HL-60/S4 (cell line): ENCODE measurements around the gene TTC9B.
"Not testable (repeated sequence)": the region's sequence is repeated elsewhere in the genome, so short reads cannot be mapped to it uniquely, and the experiment has no call there.

Experiments used
- in situ Hi-C: fragments of 300-500 bp; cut with MboI; formaldehyde crosslinking; loops from 2 replicates; pipeline ENCODE4 v1.14.3; 2022; ENCODE audit warnings: low sequenced_read_pairs

The TTC9B gene

DNA sequence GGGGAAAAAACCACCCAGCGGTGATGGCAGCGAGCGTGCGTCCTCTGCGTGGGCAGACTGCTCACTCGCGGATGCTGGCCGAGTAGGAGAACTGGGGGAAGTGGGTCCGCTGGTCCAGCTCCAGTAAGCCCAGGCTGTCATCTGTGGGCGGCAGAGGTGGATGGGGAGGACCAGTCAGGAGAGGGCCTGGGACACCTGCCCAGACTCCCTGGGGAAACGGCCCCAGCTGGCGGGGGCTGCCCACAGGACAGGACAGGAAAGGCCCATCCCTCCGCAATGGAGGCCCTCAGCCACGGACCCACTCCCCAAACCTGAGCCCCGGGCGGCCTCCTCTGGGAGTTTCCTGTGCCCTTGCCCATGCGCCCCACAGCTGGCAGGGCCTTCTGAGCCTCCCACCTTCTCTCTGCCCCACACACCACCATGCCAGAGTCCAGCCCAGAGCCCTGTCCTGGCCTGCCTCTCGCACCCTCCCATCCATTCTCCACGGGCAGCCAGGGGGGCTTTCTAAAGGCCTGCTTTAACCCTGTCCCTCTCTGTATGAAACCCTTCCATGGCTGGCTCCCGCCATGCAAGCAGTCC is 15.7 kb upstream of the TTC9B start:
- in situ Hi-C loops, result no loop called here

- in situ Hi-C loops, result no loop called here
Observed at GRCh38 chr19:40232949-40233810, 15.0 kb upstream of the TTC9B start.

GRCh38 chr19:40232479-40232878 is 14.3 kb upstream of the TTC9B start:
- in situ Hi-C loops, result no loop called here

DNA sequence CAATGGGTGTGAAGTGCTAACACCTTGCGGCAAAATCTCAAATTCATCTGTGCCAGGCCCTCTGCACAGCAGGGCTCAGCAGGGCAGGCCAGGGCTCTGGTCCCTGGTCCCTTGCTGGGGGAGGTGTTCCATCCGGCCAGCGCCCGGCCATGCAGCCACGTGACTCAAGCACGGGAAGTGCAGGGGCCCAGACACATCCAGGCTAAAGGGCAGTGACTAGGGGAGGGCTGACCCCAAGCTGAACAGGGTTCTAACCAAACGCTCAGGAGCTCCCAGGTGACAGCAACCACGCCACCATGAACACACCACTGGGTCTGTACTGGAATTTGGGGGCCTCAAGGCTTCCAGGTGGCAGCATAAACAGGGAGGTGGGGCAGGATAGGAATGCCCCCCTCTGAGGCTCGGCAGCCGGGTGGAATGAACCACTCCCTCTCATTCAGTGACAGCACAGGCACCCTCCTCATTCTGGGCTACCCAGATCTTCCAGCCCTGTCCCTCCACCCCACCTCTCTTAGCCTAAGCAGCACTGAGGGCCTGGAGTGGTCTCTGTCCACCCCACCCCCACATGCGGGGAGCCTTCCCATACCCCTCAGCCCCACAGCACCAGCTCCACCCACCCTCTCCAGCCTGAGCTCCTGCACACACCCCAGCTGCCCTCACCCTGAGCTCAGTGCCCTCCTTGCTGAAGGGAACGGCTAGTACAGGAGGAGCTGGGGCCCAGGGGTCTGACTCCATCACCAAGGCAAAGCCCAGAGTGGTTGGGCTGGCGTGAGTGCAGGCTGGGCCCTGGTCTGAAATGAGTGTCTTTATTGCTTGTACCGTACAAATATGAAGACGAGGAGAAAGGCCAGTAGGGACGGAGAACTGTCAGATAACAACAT is 13.6 kb upstream of the TTC9B start:
- in situ Hi-C loops, result no loop called here

DNA sequence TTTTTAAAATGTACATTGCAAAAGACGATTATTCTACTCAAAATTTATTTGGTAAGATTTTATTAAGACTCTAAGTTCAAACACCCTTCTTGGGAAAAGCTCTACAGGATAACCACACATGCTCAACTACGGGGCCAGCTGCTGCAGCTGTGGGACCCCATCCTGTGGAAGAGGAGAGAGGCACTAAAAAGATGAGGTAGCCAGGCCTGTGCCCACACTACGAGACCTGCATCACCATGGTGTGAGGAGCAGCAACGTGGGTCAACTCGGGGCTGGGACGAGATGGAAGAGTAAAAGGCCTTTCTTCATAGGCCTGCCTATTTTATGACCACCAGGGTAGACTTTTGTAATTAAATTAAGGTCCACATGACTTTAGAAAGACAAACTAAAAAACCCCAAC is 12.9 kb upstream of the TTC9B start:
- in situ Hi-C loops, result no loop called here

GRCh38 chr19:40229926-40230417 is 11.8 kb upstream of the TTC9B start:
- in situ Hi-C loops, result no loop called here

- in situ Hi-C loops, result no loop called here
Observed at GRCh38 chr19:40229484-40229883, 11.3 kb upstream of the TTC9B start.

DNA sequence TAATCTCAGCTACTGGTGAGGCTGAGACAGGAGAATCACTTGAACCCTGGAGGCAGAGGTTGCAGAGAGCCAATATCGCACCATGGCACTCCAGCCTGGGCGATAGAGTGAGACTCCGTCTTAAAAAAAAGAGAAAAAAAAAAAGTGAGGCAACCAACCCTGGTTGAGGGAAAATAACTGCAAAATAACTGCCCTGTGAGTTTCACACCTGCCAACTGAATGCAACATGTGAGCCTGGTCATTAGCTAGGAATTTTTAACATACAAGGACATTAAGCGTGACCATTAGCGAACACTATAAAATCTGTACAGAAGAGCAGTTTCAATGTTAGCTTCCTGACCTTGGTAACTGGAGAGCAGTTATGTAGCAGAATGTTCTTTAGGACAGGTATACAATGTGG is 10.7 kb upstream of the TTC9B start:
- in situ Hi-C loops, result no loop called here

GRCh38 chr19:40228346-40228745 is 10.2 kb upstream of the TTC9B start:
- in situ Hi-C loops, result no loop called here

GRCh38 chr19:40225440-40226305 is 7.5 kb upstream of the TTC9B start:
- in situ Hi-C loops, result no loop called here

DNA sequence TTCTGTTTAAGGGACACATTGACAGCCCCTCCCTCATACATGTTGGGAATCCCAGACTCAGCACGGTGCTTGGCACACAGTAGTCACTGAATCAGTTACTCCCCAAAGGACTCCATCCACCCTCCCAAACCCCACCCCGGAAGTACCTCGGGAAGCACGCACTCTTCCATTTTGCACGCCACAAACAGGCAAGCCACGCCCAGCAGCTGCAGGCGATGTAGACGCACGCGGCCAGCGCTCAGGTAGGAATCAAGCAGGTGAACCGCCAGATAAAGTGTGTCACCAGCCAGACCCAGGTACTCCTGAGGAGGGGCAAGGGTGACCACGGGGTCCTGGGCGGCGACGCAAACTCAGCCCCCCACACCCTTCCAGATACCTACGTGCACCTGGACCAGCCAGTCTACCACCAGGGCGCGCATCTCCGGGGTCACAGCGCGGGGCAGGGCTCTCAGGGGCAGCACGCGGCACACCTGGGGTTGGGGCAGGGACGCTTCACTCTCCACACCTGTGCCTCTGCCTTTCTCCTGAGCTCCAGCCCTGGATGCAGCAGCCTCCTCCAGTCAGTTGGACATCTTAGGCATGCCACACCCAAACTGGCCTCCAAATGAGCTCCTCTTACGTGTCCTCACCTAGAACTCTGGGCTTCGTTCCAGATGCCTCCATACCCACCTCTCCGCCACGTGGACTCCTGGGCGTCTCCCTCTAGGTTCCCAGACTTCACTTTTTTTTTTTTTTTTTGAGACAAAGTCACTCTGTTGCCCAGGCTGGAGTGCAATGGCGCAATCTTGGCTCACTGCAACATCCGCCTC is 6.4 kb upstream of the TTC9B start:
- in situ Hi-C loops, result no loop called here

- in situ Hi-C loops, result no loop called here
Observed at GRCh38 chr19:40223135-40223822, 5.1 kb upstream of the TTC9B start.

DNA sequence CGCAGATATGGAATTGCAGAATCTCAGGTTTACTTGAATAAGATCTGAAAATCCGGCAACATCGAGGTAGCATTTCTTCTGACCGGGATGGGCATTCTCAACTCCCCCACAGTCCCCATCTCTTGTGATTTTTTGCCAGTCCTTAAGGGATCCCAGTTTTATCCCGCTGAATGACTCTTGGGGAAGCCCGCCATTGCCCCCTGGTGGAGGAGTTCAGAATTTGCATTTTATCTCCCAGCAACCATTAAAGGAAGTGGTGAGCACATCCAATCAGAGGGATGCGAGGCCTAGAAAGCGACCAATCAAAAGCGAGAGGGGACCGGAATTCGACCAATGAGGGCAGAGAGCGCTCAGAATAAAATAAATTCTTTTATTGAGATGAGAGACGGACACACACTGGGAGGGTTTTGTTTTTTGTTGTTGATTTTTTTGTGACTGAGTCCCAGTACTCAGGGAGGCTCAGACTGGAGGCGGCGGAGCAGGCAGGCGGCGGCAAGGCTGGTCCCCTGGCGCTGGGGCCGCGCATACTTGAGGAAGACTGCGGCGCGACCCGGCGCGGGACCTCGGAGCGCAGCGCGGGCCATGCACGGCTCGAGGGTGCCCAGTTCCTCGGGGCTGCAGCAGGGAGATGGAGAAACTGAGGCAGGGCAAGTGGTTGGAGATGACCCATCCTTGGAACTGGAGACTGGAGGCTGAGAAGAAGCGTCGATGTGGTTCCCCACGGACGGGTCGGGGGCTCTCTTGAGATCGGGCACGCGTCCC is 3.9 kb upstream of the TTC9B start:
- in situ Hi-C loops, result no loop called here

- in situ Hi-C loops, result no loop called here
Observed at GRCh38 chr19:40220674-40221073, 2.5 kb upstream of the TTC9B start.

DNA sequence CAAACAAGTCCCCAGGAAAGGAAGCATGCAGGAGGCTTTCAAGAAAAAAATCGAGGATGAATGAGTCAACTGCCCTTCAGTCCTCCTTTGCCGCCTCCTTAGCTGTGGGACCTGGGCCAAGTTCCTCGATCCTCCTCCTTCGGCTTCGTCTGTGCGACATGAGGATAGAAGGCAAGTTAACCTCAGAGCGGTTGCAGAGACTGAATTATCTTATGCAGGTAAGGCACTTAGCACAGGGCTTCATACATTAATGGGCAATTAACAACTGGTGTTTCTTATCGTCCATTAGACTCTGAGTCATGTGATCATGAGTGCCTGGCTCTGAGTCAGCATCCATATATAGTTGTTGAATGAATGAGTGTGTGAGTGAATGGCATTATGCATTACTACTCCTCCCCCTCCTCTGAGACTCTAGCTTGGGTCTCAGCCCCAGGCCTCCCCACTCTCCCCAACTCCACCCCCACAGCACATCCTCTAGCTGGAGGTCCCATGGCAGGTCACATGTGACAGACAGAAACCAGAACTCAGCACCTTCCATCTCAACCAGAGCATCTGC is 1.6 kb upstream of the TTC9B start:
- in situ Hi-C loops, result no loop called here

GRCh38 chr19:40219029-40219428 is 845 bp upstream of the TTC9B start:
- in situ Hi-C loops, result not testable (repeated sequence)

DNA sequence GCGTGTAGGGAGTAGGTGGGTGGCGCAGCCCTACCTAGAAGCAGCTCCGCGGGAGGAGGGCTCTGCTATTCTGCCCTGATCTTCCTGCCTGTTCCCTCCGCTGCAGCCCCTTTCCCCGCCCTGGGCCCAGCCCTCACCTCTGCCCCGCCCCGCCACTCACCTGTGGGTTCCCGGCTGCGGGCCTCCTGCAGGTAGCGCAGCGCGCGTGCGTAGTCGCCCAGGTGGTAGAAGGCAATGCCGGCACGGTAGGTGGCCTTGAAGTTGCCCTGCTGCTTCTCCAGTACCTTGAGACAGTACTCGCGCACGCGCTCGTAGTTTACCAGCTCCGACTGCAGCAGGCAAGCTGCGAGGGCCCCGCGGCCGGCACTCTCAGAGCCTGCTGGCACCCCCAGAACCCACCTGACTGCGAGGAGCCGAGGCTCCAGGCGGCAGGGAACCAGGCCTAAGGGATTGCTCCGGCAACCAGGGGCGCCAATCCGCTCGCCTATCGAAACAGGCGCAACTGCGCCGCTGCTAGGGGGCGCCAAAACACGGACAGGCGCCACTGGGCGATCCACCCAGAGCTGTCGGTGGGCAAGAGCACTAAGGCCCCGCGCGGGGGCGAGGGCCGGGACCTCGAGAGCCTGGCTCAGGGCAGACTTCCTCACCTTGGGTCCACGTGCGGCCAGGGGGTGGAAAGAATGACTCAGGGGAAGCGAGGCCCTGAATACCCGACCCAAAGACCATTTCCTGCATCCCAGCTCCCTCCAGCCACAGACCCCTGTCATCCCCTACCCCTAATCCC is 965 bp downstream of the TTC9B start:
- in situ Hi-C loops, result no loop called here

DNA sequence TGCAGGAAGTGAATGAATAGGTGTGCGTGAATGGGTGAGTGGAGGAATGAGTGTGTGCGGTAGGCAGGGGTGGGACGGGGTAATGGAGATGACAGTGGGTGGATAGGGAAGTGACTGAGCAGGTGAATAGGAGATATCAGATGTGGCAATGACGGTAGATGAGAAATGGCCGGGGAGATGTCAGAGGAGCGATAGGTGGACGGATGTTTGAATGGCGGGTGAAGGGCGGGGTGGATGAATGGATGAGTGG is 1.5 kb downstream of the TTC9B start:
- in situ Hi-C loops, result no loop called here
